GM19023 (cell line): ENCODE results near the gene GRN.
"Not testable (repeated sequence)": the region's sequence is repeated elsewhere in the genome, so short reads cannot be mapped to it uniquely, and the experiment has no call there.

Experiments used
- ATAC-seq: cut with Tn5 transposase; IDR thresholded peaks from one replicate; pipeline ENCODE4 v1.9.1; 2021; ENCODE audit warnings: mild to moderate bottlenecking, moderate library complexity; ENCODE audit not compliant: unreplicated experiment

The GRN gene

GRCh38 chr17:44360826-44361225, 15.7 kb downstream of the GRN start:
- no peak for ATAC-seq

- no peak for ATAC-seq
These were observed 16.5 kb downstream of the GRN start for GRCh38 chr17:44361292-44362260.

- no peak for ATAC-seq
These were observed 17.4 kb downstream of the GRN start for GRCh38 chr17:44362459-44362948.

- no peak for ATAC-seq
These were observed 18.0 kb downstream of the GRN start for GRCh38 chr17:44362949-44363612.

GRCh38 chr17:44363613-44364159, 18.6 kb downstream of the GRN start, which contains the start of gene FAM171A2:
Gene FAM171A2 (minus strand): TSS chr17:44363853. CDS start chr17:44363714, 139 bp downstream.
- no peak for ATAC-seq

- ATAC-seq = not testable (repeated sequence)
These were observed 19.9 kb downstream of the GRN start for GRCh38 chr17:44365051-44365450.

GRCh38 chr17:44367231-44367979, 22.3 kb downstream of the GRN start:
- no peak for ATAC-seq

- ATAC-seq = not testable (repeated sequence)
These were observed 23.5 kb downstream of the GRN start for GRCh38 chr17:44368391-44369243.

- ATAC-seq = not testable (repeated sequence)
These were observed 24.4 kb downstream of the GRN start for GRCh38 chr17:44369414-44370023.

GRCh38 chr17:44372036-44372435, 26.9 kb downstream of the GRN start:
- ATAC-seq = no peak

GRCh38 chr17:44374306-44375195, 29.4 kb downstream of the GRN start:
- no peak for ATAC-seq

- ATAC-seq = no peak
These were observed 30.3 kb downstream of the GRN start for GRCh38 chr17:44375196-44376017.

- no peak for ATAC-seq
These were observed 31.0 kb downstream of the GRN start for GRCh38 chr17:44376124-44376523.

GRCh38 chr17:44376779-44377178, 31.7 kb downstream of the GRN start:
- no peak for ATAC-seq

GRCh38 chr17:44378171-44378705, 33.1 kb downstream of the GRN start:
- ATAC-seq = no peak

GRCh38 chr17:44379887-44380286, 34.8 kb downstream of the GRN start:
- ATAC-seq = no peak

- ATAC-seq = no peak
These were observed 35.7 kb downstream of the GRN start for GRCh38 chr17:44380767-44381166.
